CD4-positive, alpha-beta T cell treated with Interleukin-1 beta for 1 hour (primary cell): Measurements from ENCODE around the gene ASB3.
"Not testable (repeated sequence)": the region's sequence is repeated elsewhere in the genome, so short reads cannot be mapped to it uniquely, and the experiment has no call there.

Experiments
- DNase-seq, 2 donors: peaks; one replicate each; pipeline ENCODE4 v3.0.0-alpha.2; 2020 to 2022

The ASB3 gene, protein sequence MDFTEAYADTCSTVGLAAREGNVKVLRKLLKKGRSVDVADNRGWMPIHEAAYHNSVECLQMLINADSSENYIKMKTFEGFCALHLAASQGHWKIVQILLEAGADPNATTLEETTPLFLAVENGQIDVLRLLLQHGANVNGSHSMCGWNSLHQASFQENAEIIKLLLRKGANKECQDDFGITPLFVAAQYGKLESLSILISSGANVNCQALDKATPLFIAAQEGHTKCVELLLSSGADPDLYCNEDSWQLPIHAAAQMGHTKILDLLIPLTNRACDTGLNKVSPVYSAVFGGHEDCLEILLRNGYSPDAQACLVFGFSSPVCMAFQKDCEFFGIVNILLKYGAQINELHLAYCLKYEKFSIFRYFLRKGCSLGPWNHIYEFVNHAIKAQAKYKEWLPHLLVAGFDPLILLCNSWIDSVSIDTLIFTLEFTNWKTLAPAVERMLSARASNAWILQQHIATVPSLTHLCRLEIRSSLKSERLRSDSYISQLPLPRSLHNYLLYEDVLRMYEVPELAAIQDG

DNA sequence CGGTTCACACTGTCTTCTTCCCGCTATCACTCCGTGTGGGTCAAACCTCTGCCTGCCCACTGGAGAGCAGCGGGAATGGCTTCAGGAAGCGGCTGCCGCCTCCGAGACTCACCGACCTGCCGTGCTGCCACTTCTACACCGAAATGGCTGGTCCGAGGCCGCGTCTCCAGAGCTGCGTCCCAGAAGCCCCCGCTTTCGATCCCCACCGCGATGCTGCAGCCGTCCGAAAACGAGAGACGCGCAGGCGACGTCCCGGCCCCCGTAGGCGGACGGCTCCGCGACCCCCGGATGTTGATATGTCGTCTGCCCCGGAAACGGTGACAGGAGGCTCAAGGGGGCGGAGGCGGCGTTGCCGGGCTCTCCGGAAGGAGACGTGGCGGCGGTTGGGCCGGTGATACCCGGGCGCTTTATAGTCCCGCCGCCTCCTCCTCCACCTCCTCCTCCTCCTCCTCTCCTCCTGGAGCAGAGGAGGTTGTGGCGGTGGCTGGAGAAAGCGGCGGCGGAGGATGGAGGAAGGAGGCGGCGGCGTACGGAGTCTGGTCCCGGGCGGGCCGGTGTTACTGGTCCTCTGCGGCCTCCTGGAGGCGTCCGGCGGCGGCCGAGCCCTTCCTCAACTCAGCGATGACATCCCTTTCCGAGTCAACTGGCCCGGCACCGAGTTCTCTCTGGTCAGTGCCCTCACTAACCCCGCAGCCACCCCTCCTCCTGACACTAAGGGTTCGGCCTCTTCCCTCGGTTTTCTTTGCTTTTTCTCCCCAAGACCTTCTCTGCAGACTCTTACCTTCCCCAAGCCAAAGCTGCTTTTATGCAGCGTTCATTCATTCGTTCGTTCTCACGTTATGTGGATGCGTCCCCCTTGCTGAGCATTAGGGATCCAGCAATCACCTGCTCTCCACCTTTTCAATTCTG, at the start of gene ASB3, which contains the start of gene ERLEC1:
Gene ASB3 (minus strand): TSS at position 249 of the 909 bp plus-strand sequence. CDS start 21,381 bp downstream, outside the sequence.
Gene ERLEC1 (plus strand): TSS at position 340 of the 909 bp plus-strand sequence. CDS start 167 bp downstream, at position 507.
- peak; percentile 89 for DNase-seq

DNA sequence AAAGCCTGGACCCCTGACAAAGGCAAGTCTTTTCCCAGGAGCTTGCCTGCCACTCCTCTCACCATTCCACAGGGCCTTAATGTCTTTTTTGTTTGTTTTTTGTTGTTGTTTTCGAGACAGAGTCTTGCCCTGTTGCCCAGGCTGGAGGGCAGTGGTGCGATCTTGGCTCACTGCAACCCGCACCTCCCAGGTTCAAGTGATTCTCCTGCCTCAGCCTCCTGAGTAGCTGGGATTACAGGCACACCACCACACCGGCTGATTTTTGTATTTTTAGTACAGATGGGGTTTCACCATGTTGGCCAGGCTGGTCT, 43.2 kb upstream of the ASB3 start:
- not testable (repeated sequence) for DNase-seq

DNA sequence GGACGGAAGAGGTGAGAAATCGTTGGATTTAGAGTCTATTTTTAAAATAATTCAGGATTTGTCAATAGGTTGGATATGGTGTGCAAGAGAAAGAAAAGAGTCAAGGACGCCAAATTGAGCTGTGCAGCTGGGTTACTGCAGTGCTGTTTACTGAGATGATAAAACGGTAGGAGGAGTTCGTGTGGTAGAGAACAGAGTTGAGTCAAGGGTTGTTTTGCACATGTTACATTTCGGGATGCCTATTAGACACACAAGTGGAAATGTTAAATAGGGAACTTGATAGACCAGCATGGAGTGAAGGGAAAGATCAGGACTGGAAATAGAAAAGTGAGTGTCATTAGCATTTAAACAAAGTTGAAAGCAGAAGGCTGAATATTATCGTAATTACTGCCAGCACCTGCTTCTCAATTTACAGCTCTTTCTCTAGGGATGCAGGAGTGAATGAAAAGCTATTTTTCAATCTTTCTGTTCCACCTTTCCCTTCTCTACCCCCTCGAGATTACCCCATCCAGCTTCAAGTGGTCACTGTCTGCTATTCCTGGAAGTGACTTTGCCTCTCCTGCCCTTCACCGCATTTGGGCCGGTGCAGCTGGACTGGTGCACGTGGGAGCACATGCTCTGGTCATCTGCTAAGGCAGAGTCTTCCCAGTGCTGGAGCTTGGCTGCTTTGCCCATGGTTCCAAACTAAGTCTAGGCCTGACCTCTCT, 42.7 kb upstream of the ASB3 start:
- DNase-seq: no peak

DNA sequence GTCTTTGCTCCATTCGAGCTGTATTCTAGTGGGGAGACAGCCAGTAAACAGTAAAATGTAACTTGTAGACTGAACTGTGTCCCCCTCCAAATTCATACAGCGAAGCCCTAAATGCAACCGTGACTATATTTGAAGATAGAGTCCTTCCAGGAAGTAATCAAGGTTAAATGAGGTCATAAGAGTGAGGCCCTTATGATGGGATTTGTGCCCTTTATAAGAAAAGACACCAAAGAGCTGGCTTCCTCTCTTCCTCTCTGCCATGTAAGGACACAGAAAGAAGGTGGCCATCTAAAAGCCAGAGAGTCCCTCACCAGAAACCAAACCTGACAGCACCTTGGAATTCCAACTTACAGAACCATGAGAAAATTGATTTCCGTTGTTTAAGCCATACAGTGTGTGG, 41.6 kb upstream of the ASB3 start:
- no peak for DNase-seq

DNA sequence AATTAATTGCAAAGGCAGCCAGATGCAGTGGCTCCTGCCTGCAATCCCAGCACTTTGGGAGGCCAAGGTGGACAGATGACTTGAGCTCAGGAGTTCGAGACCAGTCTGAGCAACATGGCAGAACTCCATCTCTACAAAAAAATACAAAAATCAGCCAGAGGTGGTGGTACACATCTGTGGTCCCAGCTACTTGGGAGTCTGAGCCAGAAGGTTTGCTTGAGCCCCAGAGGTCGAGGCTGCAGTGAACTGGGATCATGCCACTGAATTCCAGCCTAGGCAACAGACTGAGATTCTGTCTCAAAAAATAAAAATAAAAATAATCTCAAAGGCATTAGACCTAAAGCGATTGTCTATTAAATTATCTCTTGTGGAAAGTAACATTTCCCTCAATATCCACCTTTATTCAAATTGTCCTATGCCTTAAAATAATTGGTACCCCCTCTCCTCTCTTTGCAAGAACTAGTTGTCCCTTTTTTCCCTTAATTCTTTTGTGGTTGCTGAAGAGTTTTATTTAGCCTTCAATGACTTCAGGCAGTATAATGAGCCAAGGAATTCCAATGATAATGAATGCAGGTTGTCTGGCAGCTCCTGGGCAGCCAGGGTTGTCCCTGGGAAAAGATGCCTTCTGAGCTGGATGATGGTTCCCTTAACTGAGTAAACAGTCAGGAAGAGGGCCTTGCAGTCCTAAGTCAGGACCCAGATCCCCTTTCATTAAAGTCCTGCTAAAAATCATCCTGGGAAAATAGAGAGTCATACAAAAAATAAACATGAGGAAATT, 40.8 kb upstream of the ASB3 start:
- DNase-seq: no peak

DNA sequence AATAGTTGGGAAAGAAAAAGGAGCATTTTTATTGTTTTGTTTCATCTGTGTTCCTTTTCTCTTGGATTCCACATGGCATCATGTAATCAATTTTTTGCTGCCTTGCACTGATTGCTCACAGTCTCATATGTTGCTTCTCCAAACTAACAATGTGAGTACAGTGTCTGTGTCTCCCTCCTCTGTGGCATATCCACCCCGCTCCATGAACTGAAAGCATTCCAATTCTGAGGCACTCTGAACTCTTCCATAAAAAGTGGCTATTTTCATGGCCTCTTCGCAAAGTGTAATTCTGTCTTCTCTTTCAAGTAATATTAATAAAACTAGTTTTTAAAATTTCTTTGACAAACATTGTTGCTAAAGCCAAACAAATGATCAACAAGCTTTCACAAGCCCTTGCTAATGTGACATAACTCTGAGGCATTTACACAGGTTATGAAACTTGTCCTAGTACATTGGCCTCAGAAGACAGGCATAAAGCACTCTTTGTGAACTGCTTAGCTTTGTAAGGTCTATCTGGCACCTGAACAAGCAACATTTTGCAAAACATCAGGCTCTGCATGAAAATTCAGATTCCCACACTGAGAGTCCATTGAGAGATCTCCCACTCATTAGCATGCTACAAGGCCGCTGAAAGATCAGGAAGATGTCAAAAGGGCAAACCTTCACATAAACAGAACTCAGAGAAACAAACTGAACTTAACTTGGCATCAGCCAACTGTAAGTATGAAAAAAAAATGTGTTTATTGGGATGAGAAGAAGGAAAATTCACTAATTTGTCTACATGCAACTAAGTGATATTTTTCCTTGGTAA, 40.0 kb upstream of the ASB3 start:
- no peak for DNase-seq

DNA sequence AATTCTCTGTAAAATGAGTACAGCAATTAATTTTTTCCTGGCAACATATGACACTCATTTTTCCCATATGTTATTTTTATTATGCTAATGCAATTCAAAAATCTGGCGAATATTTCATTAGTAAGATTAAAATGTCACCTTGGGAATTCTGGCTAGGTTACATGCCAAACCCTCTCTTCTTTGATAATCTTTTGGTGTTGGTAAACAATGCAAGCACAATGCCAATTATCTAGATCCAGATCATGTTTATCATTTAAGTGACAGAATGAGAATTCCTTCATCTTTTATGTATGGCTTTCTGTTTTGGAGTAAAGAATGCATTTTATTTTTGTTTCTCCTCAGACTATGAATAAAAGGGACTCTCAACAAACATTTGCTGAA, 39.3 kb upstream of the ASB3 start:
- DNase-seq: no peak

DNA sequence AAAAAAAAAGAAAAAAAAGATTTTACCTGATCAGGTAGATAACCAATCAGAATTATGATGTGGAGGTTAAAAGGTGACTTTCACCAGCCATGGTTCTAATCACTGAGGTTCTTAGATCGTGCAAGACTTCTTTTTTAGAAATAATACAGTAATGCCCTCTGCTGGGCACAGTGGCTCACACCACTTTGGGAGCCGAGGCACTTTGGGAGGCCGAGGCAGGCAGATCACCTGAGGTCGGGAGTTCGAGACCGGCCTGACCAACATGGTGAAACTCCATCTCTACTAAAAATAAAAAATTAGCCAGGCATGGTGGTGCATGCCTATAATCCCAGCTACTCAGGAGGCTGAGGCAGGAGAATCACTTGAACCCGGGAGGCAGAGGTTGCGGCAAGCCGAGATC, 36.9 kb upstream of the ASB3 start:
- not testable (repeated sequence) for DNase-seq

DNA sequence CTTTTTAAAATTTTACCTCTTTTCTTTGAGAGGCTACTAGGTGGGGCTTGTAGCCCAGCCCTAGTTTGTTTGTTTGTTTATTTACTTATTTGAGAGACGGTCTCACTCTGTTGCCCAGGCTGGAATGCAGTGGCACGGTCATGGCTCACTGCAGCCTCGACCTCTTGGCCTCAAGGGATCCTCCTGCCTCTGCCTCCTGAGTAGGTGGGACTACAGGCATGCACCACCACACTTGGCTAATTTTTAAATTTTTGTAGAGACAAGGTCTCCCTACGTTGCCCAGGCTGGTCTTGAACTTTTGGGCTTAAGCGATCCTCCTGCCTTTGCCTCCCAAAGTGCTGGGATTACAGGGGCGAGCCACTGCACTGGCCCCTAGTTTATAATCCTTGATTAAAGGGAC, 35.1 kb upstream of the ASB3 start:
- DNase-seq: no peak

DNA sequence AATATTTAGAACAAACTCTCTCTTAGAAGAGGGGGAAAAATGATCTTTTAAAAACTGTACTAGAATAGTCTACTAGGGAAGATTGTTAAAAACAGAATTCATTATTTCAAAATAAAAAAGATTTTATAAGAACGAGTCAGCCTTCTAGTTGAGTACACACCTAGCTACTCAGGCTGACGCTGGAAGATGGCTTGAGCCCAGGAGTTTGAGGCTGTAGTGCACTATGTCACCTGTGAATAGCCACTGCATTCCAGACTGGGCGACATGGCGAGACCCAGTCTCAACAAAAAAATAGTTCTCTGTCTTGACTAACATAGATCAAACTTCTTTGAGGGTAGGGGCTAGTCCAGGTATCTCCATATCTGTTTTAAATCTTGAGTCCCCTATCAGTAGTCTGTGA, 34.0 kb upstream of the ASB3 start:
- DNase-seq: no peak

DNA sequence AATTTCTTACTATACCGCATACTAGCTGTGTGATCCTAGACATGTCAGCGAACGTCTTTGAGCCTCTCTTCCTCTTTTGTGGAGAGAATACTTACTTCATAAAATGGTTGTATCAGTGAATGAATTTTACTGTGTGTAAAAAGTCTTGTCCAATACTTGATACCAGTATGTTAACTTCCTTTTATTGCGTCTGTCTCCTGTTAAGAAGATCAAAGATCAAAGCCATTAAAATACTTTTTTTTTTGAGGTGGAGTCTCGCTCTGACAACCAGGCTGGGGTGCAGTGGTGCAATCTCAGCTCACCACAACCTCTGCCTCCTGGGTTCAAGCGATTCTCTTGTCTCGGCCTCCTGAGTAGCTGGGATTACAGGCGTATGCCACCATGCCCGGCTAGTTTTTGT, 33.3 kb upstream of the ASB3 start:
- DNase-seq: no peak

DNA sequence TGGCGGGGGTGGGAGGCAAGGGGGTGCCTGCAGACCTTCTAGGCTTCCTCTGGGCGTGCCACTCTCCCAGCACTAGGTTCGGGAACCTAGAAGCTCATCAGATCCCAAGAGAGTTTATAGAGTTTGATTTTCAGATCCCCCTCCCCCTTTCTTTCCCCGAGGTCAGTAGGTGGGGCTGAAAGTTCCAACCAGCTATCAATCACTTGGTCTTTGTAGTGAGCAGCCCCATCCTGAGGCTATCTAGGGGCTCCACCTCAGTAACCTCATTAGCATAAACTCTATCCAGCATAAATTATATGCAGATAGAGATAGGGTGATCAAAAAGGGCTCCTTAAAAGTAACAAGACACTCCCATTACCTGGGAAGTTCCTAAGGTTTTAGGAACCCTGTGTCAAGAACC, 32.9 kb upstream of the ASB3 start:
- no peak for DNase-seq

DNA sequence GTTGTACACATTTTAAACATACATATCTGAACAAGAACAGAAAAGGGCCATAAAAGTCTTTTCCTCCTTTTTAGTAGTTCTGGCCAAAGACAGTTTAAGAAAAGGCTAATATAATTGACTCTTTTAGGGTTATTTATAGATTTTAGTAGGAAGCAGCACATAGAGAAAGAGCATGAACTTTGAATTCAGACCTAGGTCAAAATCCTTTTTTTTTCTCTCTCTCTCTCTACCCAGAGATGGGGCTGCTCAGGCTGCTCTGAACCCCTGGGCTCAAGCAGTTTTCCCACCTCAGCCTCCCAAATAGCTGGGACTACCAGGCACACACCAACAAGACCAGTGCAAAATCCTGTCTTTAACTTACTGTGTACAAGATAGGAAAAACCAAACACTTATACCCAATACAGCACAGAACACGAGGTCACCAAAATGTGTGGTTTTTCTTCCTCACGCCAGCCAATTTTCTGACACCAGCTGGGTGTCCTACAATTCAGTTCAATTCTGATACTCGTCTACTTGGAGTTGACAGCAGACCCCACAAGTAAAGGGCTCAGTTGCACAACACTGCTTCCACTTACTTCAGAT, 32.2 kb upstream of the ASB3 start:
- no peak for DNase-seq

DNA sequence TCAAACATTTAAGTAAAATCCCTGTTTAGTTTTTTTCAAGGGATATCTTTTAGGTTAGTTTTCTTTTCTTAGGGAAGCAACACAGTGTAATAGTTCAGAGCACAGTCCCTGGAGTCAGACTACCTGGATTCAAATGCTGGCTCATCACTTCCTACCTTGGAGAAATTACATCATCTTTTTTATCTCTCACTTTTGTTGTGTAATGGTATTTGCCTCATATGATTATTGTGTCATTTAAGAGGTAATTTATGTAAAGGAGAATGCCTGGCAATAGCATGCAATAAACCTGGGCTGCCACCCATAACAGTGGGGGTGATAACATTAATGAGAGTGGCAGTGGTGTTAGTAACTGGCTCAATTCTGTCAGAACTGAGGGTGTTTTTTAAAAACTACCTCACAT, 26.4 kb upstream of the ASB3 start:
- DNase-seq: no peak

DNA sequence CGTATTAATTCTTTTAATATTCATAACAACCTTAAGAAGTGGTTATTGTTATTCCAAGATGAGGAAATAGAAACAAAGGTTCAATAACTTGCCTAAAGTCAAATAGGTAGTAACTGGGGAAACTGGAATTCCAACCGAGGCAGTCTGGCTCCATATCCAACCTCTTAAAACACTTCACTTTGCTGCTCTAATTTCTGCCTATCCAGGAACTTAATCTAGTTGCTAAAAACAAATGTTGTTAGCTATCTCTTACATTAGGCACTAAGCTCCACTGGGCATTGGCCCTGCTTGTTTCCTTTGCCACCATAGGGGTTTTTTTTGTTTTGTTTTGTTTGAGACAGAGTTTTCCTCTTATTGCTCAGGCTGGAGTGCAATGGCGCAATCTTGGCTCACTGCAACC, 24.8 kb upstream of the ASB3 start:
- no peak for DNase-seq

DNA sequence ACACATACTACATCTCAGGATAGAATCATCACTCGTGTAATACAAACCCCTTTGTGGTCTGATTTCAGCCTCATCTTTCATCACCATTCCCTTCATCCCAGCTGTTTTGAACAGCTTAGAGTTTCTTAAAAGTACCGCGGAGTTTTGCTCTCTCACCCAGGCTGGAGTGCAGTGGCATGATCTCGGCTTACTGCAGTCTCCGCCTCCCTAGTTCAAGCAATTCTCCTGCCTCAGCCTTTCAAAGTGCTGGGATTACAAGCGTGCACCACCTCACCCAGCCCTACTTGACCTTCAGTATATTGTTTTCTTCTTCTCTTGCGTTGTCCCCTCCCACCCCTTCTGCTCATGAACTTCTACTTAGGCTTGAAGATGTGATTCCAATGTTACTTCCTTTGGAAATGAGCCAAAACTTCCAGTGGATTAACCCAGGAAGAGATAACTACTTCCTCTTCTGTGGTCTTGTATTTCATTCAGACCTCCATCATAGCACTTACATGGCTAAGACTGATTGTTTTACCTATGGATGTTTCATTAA, 15.9 kb upstream of the ASB3 start:
- DNase-seq: no peak

DNA sequence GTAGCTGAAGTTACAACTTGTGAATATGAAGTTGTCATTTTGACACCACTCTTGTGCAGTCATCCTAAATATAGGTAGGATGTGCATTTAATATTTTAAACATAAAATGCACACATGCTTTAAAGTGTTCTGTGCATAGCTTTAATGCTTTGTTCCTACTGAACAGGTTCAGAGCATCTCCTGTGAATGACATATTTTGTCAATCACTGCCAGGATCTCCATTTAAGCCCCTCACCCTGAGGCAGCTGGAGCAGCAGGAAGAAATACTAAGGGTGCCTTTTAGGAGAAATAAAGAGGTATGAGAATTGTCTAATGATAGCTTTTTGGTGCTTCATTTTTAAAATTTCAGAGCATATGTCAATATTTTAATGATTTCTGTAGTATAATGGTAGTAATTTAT, 14.8 kb upstream of the ASB3 start:
- no peak for DNase-seq

DNA sequence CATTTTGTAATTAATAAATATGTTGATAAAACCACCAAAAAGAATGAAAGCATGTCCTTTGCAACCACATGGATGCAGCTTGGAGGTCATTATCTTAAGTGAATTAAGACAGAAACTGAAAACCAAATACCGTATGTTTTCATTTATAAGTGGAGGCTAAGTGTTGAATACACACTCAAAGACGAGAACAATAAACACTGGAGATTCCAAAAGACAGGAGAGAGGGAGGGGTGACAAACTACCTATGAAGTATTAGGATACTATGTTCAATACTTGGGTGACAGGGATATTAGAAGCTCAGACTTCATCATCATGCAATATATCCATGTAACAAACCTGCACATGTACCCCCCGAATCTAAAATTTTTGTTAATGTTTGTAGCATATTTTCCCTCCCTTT, 7.1 kb upstream of the ASB3 start:
- no peak for DNase-seq

DNA sequence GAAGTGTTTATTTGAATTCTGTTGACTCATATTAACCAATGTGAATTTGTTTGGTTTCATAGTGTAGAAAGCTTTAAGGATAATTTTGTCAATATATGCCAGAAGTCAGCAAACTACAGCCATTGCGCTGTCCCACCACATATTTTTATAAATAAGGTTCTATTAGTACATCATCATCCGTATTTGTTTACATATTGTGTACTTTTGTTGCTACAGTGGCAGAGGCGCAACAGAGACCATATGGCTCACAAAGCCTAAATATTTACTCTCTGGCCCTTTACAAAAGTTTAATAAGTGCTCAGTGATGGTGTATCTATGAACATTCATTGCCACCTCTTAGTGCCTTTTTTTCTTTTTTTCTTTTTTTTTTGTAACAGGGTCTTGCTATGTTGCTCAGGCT, 6.5 kb upstream of the ASB3 start:
- DNase-seq: no peak

DNA sequence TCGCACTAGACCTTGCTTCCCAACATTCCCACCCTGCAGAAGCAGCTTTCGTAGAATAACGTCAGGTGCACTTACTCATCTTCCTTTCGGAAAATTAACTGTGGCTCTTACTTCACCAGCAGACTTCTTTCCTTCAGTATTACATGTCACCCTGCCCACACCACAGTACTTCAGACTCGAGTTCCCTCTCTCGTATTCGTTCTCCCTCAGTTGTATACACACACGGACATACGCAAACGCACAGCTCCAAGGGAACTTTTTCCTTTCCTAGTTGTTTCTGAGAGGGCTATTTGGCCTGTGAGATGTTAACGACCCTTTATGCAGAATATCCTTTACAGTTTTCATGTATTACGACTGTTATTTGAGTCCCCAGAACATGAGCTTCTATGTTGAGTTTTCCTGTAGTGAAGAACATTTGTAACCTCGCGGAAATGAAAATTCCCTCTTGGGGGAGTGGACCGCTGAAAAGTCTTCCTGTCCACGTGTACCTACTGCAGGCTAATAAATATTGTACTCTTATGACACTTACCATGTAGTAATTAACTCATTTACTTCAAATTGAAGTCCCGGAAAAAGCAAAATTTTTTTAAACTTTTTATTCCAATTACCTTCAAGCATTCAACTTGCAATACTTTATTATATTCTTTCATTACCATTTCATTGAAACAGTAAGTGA, 999 bp upstream of the ASB3 start:
- DNase-seq: no peak
